Anterior cingulate cortex (tissue), 58 donors: ENCODE measurements around the gene CHST14.

Source experiments
- DNase-seq, 58 donors: peaks; one replicate each; lab custom pipeline; 2025; lab: John Stamatoyannopoulos, UW

Gene CHST14

GRCh38 chr15:40512440-40512839 lies 41.7 kb downstream of the CHST14 start:
- DNase-seq: no peak

DNA sequence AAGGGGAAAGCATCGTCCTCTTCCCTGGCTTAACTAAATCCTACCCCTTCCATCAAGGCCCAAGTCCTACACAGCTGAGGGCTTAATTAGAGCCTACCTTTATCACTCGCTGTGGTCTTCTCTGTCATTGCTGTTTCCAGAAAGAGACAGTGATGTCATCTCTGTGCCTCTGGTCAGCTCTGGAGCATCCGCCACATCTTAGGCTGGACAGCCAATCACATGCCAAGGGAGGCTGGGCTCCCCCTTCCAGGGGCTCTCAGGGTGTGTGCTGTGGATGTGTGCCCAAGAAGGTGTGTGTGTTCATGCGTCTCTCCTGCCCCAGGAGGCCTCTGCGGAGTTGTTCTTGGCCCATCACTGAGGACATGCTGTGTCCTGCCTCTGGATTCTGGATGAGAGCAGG lies 42.8 kb downstream of the CHST14 start:
- no peak for DNase-seq

GRCh38 chr15:40516322-40516721 lies 45.5 kb downstream of the CHST14 start:
- no peak for DNase-seq
